PC-9 (cell line): ENCODE results near the gene LMF1. TPM values are rescaled to one million over a fixed set of nuclear protein-coding genes. Genes with fewer than 3 reads are reported as not detected.

Source experiments
- BruUV-seq: library from RNA; stranded (reverse); fragments of 400-500 nt; replicated peaks from 2 replicates; lab custom pipeline; 2021; lab: Mats Ljungman, UMichigan
- CTCF ChIA-PET: fragments of 300-600 bp; sonication (Branson Sonifier 250); formaldehyde crosslinking; loops from one replicate; lab custom pipeline; 2022; ENCODE audit warnings: antibody characterized with exemption; lab: Charles Lee
- POLR2A ChIA-PET: fragments of 300-600 bp; sonication (Branson Sonifier 250); formaldehyde crosslinking; loops from one replicate; lab custom pipeline; 2022; ENCODE audit warnings: antibody characterized with exemption; ENCODE audit not compliant: unreplicated experiment; lab: Charles Lee
- DNase-seq, 2 experiments: peaks; one replicate each; pipeline versions ENCODE4 v3.0.0 to v3.0.0-alpha.2; 2015 to 2022; ENCODE audit warnings: mixed read lengths in 1 of 2
- H2AFZ ChIP-seq: fragments of 200-600 bp; sonication (generic); 2 replicates; pipeline ENCODE4 v1.8.1; 2017; ENCODE audit warnings: antibody characterized with exemption
- H3F3A ChIP-seq: fragments of 200-600 bp; sonication (generic); 2 replicates; pipeline ENCODE4 v1.8.1; 2017; ENCODE audit warnings: antibody characterized with exemption, mild to moderate bottlenecking, low read depth; ENCODE audit not compliant: insufficient read depth
- H3K27ac ChIP-seq: fragments of 200-600 bp; sonication (generic); 2 replicates; pipeline ENCODE4 v1.6.1; 2016; ENCODE audit warnings: mixed run types
- H3K27me3 ChIP-seq: fragments of 200-600 bp; sonication (generic); 2 replicates; pipeline ENCODE4 v1.6.1; 2016; ENCODE audit warnings: low read depth, mixed run types; ENCODE audit not compliant: insufficient read depth
- H3K36me3 ChIP-seq: fragments of 200-600 bp; sonication (generic); 2 replicates; pipeline ENCODE4 v1.6.1; 2016; ENCODE audit warnings: low read depth, mixed run types
- H3K4me1 ChIP-seq: fragments of 200-600 bp; sonication (generic); replicated peaks from 2 replicates; pipeline ENCODE4 v1.6.1; 2016; ENCODE audit warnings: mixed run types; ENCODE audit not compliant: insufficient read depth
- H3K4me2 ChIP-seq: fragments of 200-600 bp; sonication (generic); 2 replicates; pipeline ENCODE4 v1.6.1; 2017; ENCODE audit warnings: mixed run types
- H3K4me3 ChIP-seq: fragments of 200-600 bp; sonication (generic); 2 replicates; pipeline ENCODE4 v1.6.1; 2016; ENCODE audit warnings: mixed run types
- H3K79me2 ChIP-seq: fragments of 200-600 bp; sonication (generic); 2 replicates; pipeline ENCODE4 v1.6.1; 2017; ENCODE audit warnings: low read depth, mixed run types
- H3K9me2 ChIP-seq: fragments of 200-600 bp; sonication (generic); 2 replicates; pipeline ENCODE4 v1.8.1; 2017; ENCODE audit warnings: mild to moderate bottlenecking; ENCODE audit not compliant: insufficient read depth
- H3K9me3 ChIP-seq: fragments of 200-600 bp; sonication (generic); 2 replicates; pipeline ENCODE4 v1.8.1; 2016; ENCODE audit warnings: low read depth; ENCODE audit not compliant: insufficient read depth
- H4K20me1 ChIP-seq: fragments of 200-600 bp; sonication (generic); 2 replicates; pipeline ENCODE4 v1.8.1; 2017; ENCODE audit not compliant: insufficient read depth
- CTCF ChIP-seq: fragments of 200-600 bp; sonication (generic); conservative IDR thresholded peaks from 2 replicates; pipeline ENCODE4 v1.6.1; 2017; ENCODE audit warnings: mixed run types, antibody characterized with exemption, mild to moderate bottlenecking, moderate library complexity
- EZH2 ChIP-seq: fragments of 200-600 bp; sonication (generic); IDR thresholded peaks from 2 replicates; pipeline ENCODE4 v1.8.0; 2017; ENCODE audit warnings: antibody characterized with exemption, low read depth
- intact Hi-C: fragments of 100-400 bp; cut with micrococcal nuclease; formaldehyde crosslinking; loops from one replicate; pipeline ENCODE4 v1.10.0; 2022; ENCODE audit not compliant: unreplicated experiment
- total RNA-seq: library from RNA; stranded (reverse); gene quantifications from 2 replicates; pipeline ENCODE4 v1.2.3, GENCODE V29; 2021

LMF1 gene
- total RNA-seq, 1 experiment from 2014 or later, result 31.3 TPM

DNA sequence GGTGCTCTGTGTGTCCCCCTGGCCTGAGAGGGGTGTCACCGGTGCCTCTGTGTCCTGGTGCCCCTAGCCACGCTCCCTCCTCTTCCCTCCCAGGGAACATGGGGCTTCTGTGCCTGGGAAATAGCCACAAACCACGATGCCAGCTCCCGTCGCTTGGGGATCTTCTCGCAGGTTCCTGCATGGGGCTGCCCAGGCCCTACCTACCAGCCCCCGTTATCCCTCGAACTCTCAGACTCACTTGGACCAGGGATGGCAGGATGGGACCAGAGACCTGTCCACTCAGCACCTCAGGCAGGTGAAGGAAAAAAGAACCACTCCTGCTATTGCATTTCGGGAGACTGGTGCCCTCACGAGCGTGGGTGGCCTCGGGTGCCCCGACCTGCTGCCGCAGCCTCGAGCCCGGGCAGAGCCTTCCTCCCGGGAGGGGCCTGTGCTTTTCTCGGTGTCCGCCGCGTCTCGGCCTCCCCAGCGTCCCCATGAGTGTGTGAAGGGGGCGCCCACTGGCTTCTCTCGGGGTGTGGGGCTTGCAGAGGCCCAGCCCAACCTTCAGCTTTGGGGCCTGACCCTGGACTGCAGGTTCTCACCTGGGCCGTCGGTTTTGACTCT, 129.2 kb downstream of the LMF1 start:
- POLR2A ChIA-PET, result no interaction called here
- Histone ChIP-seq H3F3A (peaks cover 3% of the 10 kb centered on the region; the same call in 1 of the 2 replicates), H3K27me3 (peaks cover 80% of the 10 kb centered on the region), H3K9me3 (no peaks in the 10 kb centered on the region), H3K4me3 (no peak overlapping the region), H2AFZ (no peak overlapping the region), H3K9me2 (no peaks in the 10 kb centered on the region), H4K20me1 (no peaks in the 10 kb centered on the region), H3K79me2 (no peaks in the 10 kb centered on the region), H3K36me3 (no peaks in the 10 kb centered on the region), H3K4me1 (no peaks in the 10 kb centered on the region), H3K27ac (no peak overlapping the region), H3K4me2 (no peak overlapping the region)
- TF ChIP-seq EZH2 (no peak), CTCF (no peak)
- DNase-seq, result no peak
- CTCF ChIA-PET, result interaction anchor here (0.7 kb wide), 1 partner anchor 129 kb away, joined by 9 read pairs; no protein-coding TSS in a partner anchor
- BruUV-seq, result no TSS peak
- intact Hi-C loops, result no loop called here

DNA sequence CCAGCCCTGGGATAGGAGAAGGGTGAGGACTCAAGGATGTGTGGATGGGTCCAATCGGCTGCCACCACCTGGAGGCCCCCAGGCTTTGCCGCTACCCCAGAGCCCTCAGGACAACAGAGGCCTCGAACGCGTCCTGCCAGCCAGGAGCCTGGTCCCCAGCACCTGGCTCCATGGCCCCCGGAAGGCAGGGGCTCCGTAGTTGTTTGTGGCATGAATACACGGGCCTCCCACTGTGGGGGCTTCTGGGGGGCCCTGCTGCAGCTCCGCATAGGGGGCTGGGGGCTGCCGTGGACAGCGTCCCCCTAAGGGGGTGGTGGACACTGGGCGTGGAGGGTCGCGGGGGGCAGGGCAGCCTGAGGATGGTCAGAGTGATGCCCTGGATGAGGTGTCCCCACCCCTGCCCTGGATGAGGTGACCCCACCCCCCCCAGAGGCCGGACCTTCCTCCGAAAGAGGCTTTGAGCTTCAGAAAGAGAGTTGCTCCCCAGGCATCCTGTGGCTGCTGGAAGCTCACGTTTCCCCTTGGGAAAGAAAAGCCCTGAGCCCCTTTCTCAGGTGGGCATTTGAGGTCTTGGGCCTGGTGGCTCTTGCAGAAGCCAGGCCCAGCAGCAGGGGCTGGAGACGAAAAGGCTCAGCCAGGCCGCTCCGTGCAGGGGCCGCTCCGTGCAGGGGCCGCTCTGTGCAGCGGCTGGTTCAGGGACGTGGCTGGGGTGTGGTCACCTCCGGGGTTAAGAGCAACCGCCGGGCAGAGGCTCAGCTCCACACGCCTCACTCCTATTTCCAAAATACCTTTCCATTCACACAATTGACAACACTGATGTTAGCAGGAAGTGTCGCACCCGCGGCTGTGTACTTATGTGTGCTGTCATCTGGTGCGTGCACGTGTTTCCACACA, 130.0 kb downstream of the LMF1 start:
- no peaks in the 10 kb centered on the region for H3K79me2 ChIP-seq
- no peaks in the 10 kb centered on the region for H4K20me1 ChIP-seq
- no peaks in the 10 kb centered on the region for H3F3A ChIP-seq
- no peak for DNase-seq
- intact Hi-C loops, result no loop called here
- ChIA-PET POLR2A (no interaction called here), CTCF (interaction anchor here (0.7 kb wide), 1 partner anchor 128 kb away, joined by 9 read pairs; no protein-coding TSS in a partner anchor)
- no peak overlapping the region for H3K4me3 ChIP-seq
- no peak overlapping the region for H3K27ac ChIP-seq
- H3K9me3 ChIP-seq, result peaks cover 5% of the 10 kb centered on the region; the same call in 1 of the 2 replicates
- H3K4me1 ChIP-seq, result no peaks in the 10 kb centered on the region
- no peak overlapping the region for H3K4me2 ChIP-seq
- BruUV-seq, result no TSS peak
- no peak overlapping the region for H2AFZ ChIP-seq
- no peak for TF ChIP-seq CTCF
- TF ChIP-seq EZH2, result no peak
- H3K27me3 ChIP-seq, result peaks cover 84% of the 10 kb centered on the region
- H3K9me2 ChIP-seq, result no peaks in the 10 kb centered on the region
- H3K36me3 ChIP-seq, result no peaks in the 10 kb centered on the region

DNA sequence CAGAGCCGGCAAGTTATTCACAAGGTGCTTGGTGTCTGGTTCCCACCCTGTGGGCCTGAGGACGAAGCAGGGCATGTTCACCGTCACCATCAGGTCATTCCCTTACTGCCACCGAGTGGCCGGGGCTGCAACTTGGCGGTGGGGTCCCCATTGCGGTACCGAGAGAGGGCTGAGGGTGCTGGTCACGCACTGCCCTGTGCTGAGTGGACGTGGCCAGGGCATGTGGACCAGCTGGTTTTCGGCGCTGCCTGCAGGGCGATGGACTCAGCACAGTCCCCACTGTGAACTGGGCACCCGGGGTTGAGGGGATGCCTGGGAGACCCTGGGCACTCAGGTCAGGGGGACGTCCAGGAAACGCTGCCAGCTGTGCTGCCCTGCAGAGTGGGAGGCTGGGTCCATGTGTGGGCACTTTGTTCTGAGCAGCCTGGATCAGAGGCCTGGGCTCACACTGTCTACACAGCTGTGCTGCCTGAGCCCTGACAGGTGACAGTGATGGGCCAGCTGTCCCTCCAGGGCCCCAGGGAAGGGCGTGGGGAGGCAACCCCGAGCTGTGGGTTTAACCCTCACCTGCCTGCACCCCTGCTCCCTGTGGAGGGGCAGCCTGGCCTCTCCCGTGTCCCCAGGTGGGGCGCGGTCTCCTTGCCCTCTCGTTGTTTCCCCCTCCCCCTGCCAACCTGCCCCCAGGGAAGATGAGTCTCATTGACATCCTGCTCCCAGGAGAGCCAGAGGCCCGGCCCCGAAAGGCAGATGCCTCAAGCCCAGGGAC, 131.0 kb downstream of the LMF1 start:
- no peak overlapping the region for H3K4me3 ChIP-seq
- POLR2A ChIA-PET, result no interaction called here
- H3K9me2 ChIP-seq, result no peaks in the 10 kb centered on the region
- no TSS peak for BruUV-seq
- H3K27me3 ChIP-seq, result peaks cover 86% of the 10 kb centered on the region
- H3K36me3 ChIP-seq, result no peaks in the 10 kb centered on the region
- CTCF ChIA-PET, result no interaction called here
- H3K79me2 ChIP-seq, result no peaks in the 10 kb centered on the region
- H3K4me1 ChIP-seq, result no peaks in the 10 kb centered on the region
- no peak for DNase-seq
- TF ChIP-seq EZH2 (no peak), CTCF (no peak)
- no peak overlapping the region for H3K4me2 ChIP-seq
- H3K27ac ChIP-seq, result no peak overlapping the region
- no peak overlapping the region for H2AFZ ChIP-seq
- intact Hi-C loops, result no loop called here
- no peaks in the 10 kb centered on the region for H4K20me1 ChIP-seq
- peaks cover 5% of the 10 kb centered on the region; the same call in 1 of the 2 replicates for H3K9me3 ChIP-seq
- no peaks in the 10 kb centered on the region for H3F3A ChIP-seq
